ENCODE results near the gene RAB40C. TPM values are rescaled to one million over a fixed set of nuclear protein-coding genes. Genes with fewer than 3 reads are reported as not detected.

RAB40C gene
- total RNA-seq, 2 experiments from 2014 or later: 10.1 to 10.6 TPM

DNA sequence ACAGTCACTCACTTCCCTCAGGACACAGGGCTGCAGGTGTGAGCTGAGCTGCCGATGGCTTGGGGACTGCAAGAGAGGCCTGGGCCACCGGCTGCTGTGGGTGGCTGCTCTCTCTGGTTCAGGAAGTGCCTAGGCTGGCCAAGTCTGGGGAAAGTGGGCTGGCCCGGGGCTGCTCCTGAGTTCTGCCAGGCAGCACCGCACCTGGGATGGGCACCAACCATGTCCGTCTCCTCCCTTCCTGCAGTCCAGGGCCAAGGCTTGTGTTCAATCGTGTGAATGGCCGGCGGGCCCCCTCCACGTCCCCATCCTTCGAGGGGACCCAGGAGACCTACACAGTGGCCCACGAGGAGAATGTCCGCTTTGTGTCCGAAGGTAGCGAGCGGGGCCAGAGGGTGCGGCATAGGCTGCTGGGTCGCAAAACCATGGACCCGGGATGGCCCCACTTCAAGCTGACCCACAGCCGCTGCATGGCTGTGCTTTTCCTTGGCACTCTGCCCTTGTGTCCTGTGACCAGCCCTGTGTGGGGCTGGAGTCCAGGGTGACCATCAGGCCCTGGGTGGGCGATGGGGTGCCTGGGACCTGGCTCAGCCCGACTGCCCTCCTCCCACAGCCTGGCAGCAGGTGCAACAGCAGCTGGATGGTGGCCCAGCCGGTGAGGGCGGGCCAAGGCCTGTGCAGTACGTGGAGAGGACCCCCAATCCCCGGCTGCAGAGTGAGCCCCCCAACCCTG is 57.5 kb downstream of the RAB40C start:
- H3K4me3 Mint-ChIP-seq: no peak overlapping the region
- peaks cover 22% of the 10 kb centered on the region for H3K4me1 Mint-ChIP-seq (ENCODE audit: low read depth)
- H3K36me3 Mint-ChIP-seq: peaks cover 1% of the 10 kb centered on the region
- H3K27ac Mint-ChIP-seq: no peak overlapping the region
- H3K27me3 Mint-ChIP-seq: no peaks in the 10 kb centered on the region
- DNase-seq: no peak
- no peaks in the 10 kb centered on the region for H3K9me3 Mint-ChIP-seq
- CTCF ChIA-PET: interaction anchor here (0.6 to 1.3 kb wide), 9 partner anchors 9 to 33 kb away, joined by 3 to 13 read pairs (median 4); partner anchors contain the start of genes METTL26, RHOT2 and STUB1
- POLR2A ChIA-PET: interaction anchor here (0.8 to 2.8 kb wide), 2 partner anchors 11 to 16 kb away, joined by 3 to 16 read pairs; partner anchors contain the start of gene METTL26
- intact Hi-C loops (cut with micrococcal nuclease): no loop called here

DNA sequence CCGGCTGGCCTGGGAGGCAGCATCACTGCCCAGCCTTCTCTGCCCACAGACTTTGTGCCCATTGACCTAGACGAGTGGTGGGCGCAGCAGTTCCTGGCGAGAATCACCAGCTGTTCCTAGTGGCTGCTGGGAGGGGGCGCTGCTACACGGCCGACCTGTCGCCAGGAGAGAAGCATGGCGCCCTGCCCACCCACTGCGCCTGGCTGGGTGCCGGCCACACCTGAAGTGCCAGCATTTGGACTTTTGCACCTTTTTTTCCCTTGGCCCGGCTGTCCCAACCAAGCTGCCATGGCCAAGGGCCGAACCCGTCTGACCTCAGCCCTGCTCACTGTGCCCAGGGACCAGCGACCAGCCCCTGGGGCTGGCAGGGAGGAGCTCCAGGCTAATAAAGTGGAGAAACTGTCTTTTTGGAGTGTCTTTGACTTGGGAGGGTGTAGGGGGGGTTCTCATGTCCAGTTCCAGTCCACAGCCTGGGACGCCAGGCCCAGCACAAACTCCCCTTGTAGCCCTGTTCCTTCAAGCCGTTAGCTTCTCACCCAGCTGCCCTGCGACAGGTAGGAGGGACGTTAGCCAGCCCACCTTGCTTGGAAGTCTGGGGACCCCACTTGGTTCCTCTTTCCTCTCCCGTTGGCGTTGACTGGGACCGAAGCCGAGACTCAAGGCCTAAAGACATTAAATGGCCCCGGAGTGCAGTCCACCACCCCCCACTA is 58.4 kb downstream of the RAB40C start:
- Mint-ChIP-seq H3K36me3 (peaks cover 1% of the 10 kb centered on the region), H3K9me3 (no peaks in the 10 kb centered on the region), H3K4me1 (ENCODE audit: low read depth) (peaks cover 19% of the 10 kb centered on the region), H3K4me3 (peak overlapping the region; percentile 79), H3K27ac (peak overlapping the region; percentile 56), H3K27me3 (no peaks in the 10 kb centered on the region)
- ChIA-PET POLR2A (interaction anchor here (0.8 to 2.8 kb wide), 5 partner anchors 12 to 122 kb away, joined by 3 to 16 read pairs (median 4); partner anchors contain the start of genes METTL26, RHOT2 and STUB1), CTCF (interaction anchor here (0.6 to 1.3 kb wide), 11 partner anchors 8 to 421 kb away, joined by 3 to 13 read pairs (median 4); partner anchors contain the start of genes METTL26, RHOT2 and STUB1)
- DNase-seq: peak; percentile 71
- intact Hi-C loops (cut with micrococcal nuclease): no loop called here

DNA sequence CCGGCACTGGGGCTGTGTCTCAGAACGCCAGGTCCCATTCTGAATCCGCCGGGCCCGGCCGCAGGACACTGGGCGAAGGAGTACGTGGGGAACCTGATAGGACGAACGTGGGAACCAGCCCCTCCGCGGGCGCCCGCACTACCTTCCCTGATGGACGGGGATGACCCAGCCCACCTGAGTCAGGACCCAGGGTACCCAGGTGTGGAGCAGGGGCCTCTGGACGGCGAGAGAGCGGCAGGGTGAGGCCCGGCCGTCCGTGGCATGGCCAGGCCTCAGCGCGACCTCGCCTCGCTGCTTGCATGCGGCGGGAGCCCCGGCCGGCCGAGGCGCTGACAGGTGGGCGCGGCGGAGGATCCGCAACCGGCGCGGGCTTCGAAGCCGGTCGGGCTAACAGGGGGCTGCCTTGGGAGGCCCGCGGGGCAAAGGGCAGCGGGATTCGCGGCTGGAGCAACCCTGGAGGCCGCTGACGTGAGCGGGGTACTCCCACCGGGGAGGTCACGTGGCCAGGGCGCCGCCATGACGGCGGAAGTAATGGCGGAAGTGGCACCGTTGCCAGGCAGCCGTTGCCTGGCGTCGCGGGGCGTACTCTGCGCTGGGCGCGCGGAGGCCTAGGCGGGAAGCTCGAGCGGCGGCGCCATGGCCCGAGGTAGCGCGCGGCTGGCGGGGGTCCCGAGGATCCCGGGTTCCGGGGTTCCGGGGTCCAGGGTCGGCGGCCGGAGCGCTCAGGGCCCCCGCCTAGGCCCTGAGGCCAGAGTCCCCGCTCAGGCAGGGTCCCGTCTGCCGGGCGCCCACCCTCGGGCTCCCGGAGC is 59.1 kb downstream of the RAB40C start, which contains the start of gene WDR90:
WDR90 (plus strand) TSS at position 585 of the 809 bp plus-strand sequence; CDS start at position 637, 52 bp downstream.
- ChIA-PET CTCF (interaction anchor here (0.8 to 1.3 kb wide), 11 partner anchors 9 to 542 kb away, joined by 3 to 13 read pairs (median 4); partner anchors contain the start of genes METTL26, RHOT2 and STUB1), POLR2A (interaction anchor here (0.6 to 2.8 kb wide), 6 partner anchors 13 to 1795 kb away, joined by 3 to 16 read pairs (median 4); partner anchors contain the start of genes METTL26, RHOT2 and STUB1)
- intact Hi-C loops (cut with micrococcal nuclease): loop anchor here (1.0 kb wide), 1 partner anchor 60 kb away; no protein-coding TSS in a partner anchor
- Mint-ChIP-seq H3K9me3 (no peaks in the 10 kb centered on the region), H3K27ac (peak within 1 kb of the TSS; percentile 56), H3K4me3 (peak within 1 kb of the TSS; percentile 79), H3K4me1 (ENCODE audit: low read depth) (peaks cover 16% of the 10 kb centered on the region), H3K36me3 (peaks cover 1% of the 10 kb centered on the region), H3K27me3 (no peaks in the 10 kb centered on the region)
- peak; percentile 95 for DNase-seq

DNA sequence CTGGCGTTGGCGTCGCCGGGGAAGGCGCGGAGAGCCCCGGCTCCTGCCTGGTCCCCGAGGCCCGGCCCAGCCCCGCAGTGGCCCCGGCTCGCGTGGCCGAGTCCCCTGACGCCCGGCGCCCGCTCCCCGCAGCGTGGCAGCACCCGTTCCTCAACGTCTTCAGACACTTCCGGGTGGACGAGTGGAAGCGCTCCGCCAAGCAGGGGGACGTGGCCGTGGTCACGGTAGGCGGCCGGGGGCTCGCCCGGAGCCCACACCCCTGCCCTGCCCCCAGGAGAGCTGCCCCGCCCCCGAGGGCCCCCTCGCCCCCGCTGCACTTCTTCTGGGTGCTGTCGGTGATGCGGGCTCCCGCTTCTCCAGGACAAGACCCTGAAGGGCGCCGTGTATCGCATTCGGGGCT is 59.8 kb downstream of the RAB40C start:
- peaks cover 11% of the 10 kb centered on the region for H3K4me1 Mint-ChIP-seq (ENCODE audit: low read depth)
- ChIA-PET CTCF (interaction anchor here (0.9 to 1.1 kb wide), 3 partner anchors 13 to 543 kb away, joined by 3 to 6 read pairs (median 3); partner anchors contain the start of gene METTL26), POLR2A (interaction anchor here (1.2 to 2.8 kb wide), 4 partner anchors 13 to 124 kb away, joined by 3 to 16 read pairs (median 4); partner anchors contain the start of genes METTL26 and RHOT2)
- H3K9me3 Mint-ChIP-seq: no peaks in the 10 kb centered on the region
- intact Hi-C loops (cut with micrococcal nuclease): loop anchor here (1.0 kb wide), 1 partner anchor 60 kb away; no protein-coding TSS in a partner anchor
- H3K27me3 Mint-ChIP-seq: no peaks in the 10 kb centered on the region
- H3K4me3 Mint-ChIP-seq: peak overlapping the region; percentile 72
- no peak for DNase-seq
- no peak overlapping the region for H3K27ac Mint-ChIP-seq
- H3K36me3 Mint-ChIP-seq: peaks cover 1% of the 10 kb centered on the region

DNA sequence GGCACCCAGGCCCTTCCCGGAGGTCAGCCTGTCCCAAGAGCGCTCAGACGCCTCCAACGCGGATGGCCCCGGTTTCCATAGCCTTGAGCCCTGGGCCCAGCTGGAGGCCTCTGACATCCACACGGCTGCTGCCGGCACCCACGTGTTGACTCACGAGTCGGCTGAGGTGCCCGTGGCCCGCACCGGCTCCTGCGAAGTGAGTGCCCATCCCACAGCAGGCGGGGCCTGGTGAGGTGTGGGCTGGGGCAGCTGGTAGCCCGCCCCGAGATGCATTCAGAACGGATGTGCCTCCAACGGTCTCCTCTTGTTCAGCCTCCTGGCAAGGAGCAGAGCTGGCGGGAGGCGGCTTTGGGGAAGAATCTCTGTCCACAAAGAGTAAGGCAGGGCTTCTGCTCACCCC is 62.0 kb downstream of the RAB40C start:
- Mint-ChIP-seq H3K4me1 (ENCODE audit: low read depth) (peaks cover 9% of the 10 kb centered on the region), H3K27me3 (no peaks in the 10 kb centered on the region), H3K4me3 (no peak overlapping the region), H3K9me3 (no peaks in the 10 kb centered on the region), H3K27ac (no peak overlapping the region), H3K36me3 (peaks cover 1% of the 10 kb centered on the region)
- DNase-seq: no peak
- ChIA-PET CTCF (interaction anchor here (1.2 kb wide), 1 partner anchor 15 kb away, joined by 3 read pairs; the partner anchor contains the start of gene METTL26), POLR2A (interaction anchor here (0.8 kb wide), 1 partner anchor 66 kb away, joined by 3 read pairs; no protein-coding TSS in a partner anchor)
- intact Hi-C loops (cut with micrococcal nuclease): no loop called here

DNA sequence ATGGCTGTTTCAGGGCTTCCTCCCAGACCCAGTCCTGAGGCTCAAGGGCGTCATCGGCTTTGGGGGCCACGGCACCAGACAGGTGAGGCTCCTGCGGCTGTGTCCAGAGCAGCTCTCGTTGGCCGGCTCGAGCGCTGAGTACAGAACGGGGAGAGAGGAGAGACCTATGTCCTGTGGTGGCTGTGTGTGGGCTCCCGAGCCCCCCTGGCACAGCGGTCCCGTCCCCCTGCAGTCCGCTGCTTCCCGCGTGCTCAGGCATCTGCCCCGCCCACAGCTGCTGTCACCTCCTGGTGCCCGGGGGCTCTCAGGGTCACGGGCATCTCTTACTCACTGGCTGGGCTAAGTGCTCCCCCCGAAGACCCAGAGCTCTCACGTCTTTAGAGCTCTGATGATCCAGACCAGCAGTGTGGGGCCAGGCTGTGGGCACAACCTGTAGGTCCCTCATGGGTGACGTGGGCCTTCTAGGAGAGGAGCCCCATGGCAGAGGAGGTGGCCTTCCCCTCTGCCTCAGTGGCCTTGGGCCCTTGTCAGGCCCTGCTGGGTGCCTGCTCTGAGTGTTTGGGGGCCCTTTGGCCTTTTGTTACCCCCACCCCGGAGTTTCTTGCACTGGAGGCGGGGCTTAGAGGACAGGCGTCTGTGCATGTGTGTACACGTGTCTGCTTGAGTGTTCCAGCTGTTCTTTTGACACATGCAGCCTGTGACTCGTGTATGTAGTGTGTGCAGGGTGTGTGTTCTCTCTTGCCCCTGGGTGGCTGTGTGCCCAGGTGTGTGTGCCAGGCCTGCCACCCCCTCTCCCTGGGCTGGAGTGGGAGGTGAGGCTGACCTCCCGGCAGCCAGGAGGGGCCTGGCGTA is 62.8 kb downstream of the RAB40C start:
- Mint-ChIP-seq H3K27ac (no peak overlapping the region), H3K4me1 (ENCODE audit: low read depth) (peaks cover 7% of the 10 kb centered on the region)

DNA sequence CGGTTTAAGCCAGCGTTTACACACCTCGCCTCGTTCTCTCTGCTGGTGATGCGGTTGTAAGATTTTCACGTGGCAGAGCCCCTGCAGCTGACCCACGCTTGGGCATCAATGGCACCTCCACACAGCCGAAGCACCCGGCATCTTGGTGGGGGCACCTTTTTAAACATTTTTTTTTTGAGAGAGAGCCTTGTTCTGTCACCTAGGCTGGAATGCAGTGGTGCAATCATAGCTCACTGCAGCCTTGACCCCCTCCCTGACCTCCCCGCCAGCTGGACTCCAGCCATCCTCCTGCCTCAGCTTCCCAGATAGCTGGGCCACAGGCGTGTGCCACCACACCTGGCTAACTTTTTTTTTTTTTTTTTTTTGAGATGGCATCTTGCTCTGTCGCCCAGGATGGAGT is 64.2 kb downstream of the RAB40C start:
- Mint-ChIP-seq H3K4me3 (no peak overlapping the region), H3K9me3 (no peaks in the 10 kb centered on the region), H3K27ac (no peak overlapping the region), H3K4me1 (ENCODE audit: low read depth) (peaks cover 7% of the 10 kb centered on the region), H3K27me3 (no peaks in the 10 kb centered on the region), H3K36me3 (no peaks in the 10 kb centered on the region)
- POLR2A ChIA-PET: no interaction called here
- DNase-seq: no peak
- intact Hi-C loops (cut with micrococcal nuclease): no loop called here
- CTCF ChIA-PET: no interaction called here

More for the DNA sequence above, 62.8 kb downstream of the RAB40C start:
- Mint-ChIP-seq H3K27me3 (no peaks in the 10 kb centered on the region), H3K9me3 (no peaks in the 10 kb centered on the region), H3K4me3 (no peak overlapping the region), H3K36me3 (peaks cover 1% of the 10 kb centered on the region)
- intact Hi-C loops (cut with micrococcal nuclease): no loop called here
- ChIA-PET CTCF (no interaction called here), POLR2A (interaction anchor here (0.8 kb wide), 1 partner anchor 66 kb away, joined by 3 read pairs; no protein-coding TSS in a partner anchor)
- DNase-seq: no peak

DNA sequence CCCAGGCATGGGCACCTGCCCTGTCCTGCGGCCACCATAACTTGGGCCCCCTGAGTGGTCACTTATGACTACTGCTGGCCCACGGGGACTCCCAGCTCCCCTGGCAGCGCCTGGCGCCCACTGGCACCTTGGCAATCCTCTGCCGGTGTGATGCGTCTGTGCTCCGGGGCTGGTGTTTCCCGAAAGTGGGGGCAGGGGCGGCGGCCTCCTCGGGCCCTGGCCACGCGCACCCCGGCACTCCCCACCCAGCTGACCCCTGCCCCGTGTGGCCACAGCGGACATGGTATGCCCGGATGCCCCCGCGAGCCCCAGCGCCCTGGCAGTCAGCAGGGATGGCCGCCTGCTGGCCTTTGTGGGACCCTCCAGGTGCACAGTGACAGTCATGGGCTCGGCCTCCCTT is 67.6 kb downstream of the RAB40C start:
- Mint-ChIP-seq H3K27ac (no peak overlapping the region), H3K27me3 (no peaks in the 10 kb centered on the region), H3K4me3 (no peak overlapping the region), H3K9me3 (no peaks in the 10 kb centered on the region), H3K4me1 (ENCODE audit: low read depth) (peaks cover 4% of the 10 kb centered on the region), H3K36me3 (no peaks in the 10 kb centered on the region)
- DNase-seq: no peak
- intact Hi-C loops (cut with micrococcal nuclease): no loop called here
- CTCF ChIA-PET: interaction anchor here (1.0 kb wide), 1 partner anchor 11 kb away, joined by 3 read pairs; the partner anchor contains the start of gene RHOT2
- POLR2A ChIA-PET: no interaction called here

DNA sequence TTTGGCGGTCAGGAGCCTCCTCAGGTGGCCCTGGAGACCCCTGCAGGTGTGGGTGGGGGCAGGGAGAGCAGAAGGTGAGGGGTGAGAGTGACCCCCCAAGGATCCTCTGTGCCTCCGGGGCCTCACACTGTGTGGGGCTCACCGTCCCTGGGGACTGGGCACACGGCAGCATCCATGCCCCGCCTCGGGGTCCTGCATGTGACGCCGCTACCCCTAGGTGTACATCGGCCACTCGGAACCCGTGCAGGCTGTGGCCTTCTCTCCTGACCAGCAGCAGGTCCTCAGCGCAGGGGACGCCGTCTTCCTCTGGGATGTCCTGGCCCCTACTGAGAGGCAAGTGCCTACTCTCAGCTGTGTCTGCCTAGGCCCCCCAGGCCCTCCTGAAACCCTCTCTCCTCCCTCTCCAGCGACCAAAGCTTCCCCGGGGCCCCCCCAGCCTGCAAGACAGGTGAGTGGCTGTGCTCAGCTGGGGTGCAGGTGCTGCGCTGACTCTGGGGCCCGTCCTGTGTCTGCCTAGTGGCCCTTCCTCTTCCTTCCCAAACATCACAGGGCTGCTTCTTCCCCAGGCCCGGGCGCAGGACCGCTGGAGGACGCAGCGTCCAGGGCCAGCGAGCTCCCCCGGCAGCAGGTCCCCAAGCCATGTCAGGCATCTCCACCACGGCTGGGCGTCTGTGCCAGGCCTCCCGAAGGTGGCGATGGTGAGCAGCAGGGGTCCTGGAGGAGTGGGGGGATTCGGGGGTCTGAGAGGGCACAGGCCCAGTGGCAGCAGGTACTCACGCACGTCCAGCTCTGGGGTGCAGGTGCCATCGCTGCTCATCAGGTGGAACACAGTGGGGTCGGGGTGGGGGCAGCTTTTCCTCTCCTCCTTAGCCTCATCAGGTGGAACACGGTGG is 69.1 kb downstream of the RAB40C start:
- no peaks in the 10 kb centered on the region for H3K27me3 Mint-ChIP-seq
- H3K4me1 Mint-ChIP-seq (ENCODE audit: low read depth): peaks cover 4% of the 10 kb centered on the region
- no peak overlapping the region for H3K27ac Mint-ChIP-seq
- ChIA-PET CTCF (interaction anchor here (0.6 to 1.1 kb wide), 2 partner anchors 8 to 11 kb away, joined by 3 to 5 read pairs; no protein-coding TSS in a partner anchor), POLR2A (interaction anchor here (1.3 kb wide), 1 partner anchor 22 kb away, joined by 3 read pairs; no protein-coding TSS in a partner anchor)
- intact Hi-C loops (cut with micrococcal nuclease): no loop called here
- H3K36me3 Mint-ChIP-seq: peaks cover 3% of the 10 kb centered on the region
- no peak for DNase-seq
- H3K9me3 Mint-ChIP-seq: no peaks in the 10 kb centered on the region
- no peak overlapping the region for H3K4me3 Mint-ChIP-seq

DNA sequence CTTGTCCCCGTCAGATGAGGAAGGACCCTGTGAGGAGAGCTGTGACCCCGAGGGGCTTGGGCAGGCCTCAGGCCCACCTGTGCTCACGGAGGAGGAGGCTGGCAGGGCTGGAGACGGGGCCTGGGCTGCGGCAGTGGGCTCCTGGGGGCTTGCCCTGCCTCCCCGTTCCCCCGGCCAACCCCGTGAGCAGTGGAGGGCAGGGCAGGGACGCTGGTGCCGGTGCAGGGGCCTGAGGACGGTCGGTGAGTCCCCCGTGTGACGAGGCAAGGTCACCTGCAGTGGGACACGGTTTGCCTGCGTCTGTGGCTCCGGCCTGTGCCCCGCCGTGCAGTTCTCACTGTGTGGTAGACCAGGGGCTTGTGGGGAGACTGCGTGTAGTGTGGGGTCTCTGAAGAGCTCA is 69.8 kb downstream of the RAB40C start:
- Mint-ChIP-seq H3K36me3 (peaks cover 3% of the 10 kb centered on the region), H3K27ac (no peak overlapping the region), H3K9me3 (no peaks in the 10 kb centered on the region), H3K27me3 (no peaks in the 10 kb centered on the region), H3K4me3 (no peak overlapping the region), H3K4me1 (ENCODE audit: low read depth) (peaks cover 4% of the 10 kb centered on the region)
- CTCF ChIA-PET: interaction anchor here (0.6 to 1.1 kb wide), 4 partner anchors 9 to 80 kb away, joined by 3 to 5 read pairs (median 3); no protein-coding TSS in a partner anchor
- DNase-seq: no peak
- POLR2A ChIA-PET: interaction anchor here (1.3 kb wide), 1 partner anchor 22 kb away, joined by 3 read pairs; no protein-coding TSS in a partner anchor
- intact Hi-C loops (cut with micrococcal nuclease): no loop called here
